Measurements from ENCODE around the gene ARMH3.
A peak's percentile ranks its signal among the peaks of the same experiment; 100 is the strongest.

The ARMH3 gene

DNA sequence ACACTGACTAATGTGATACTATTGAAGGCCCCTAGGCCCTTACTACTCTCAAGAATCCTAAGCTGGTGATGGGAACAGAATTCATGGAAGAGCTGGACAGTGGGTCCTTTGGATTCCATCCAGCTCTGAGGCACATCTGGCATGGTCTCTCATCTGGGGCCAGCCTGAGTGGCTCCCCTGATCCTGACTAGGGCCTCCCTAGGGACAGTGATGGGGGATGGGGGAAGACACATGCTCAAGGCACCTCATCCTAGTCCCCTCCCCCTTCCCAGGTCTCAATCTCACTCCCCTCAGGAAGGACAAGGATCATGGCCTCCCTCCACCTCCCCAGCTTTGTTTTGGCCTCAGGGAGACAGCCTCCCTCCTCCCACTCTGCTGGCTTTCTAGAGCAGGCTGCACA, 214.1 kb downstream of the ARMH3 start:
- no peak for DNase-seq (ENCODE audit: low read depth)
- H3K4me3 ChIP-seq (ENCODE audit: low read depth, low read length): no peak overlapping the region

DNA sequence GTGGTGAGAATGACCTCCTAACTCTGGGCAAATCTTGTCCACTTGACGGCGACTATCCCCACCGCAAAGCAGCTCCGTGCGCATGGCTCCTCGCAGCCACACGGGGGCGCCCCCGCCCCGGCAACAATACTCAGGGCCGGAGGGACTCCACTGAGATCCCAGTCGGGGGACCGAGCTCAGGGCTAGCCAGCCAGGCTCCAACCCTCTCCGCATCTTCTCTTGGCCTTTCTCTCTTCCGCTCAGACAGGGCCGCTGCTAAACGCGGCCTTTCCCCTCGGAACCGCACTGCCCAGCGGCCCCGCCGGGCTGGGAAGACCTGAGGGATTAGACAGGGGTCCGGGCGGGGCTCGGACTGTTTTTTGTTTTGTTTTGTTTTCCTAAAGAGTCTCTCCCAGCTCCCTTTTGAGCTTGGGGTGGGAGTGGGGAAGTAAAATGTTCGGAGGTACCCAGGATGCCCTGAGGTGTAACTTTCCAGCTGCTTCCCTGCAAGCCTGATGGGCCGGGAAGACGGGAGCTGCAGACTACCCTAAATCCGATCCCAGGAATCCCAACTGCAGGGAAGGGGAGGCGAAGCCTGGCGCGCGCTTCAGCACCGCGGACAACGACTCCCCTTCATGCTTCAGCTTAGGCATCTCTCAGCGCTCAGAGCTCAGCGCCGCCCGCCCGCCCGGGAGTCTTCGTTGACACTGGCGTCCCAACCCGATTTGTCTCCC, 215.1 kb downstream of the ARMH3 start:
- DNase-seq (ENCODE audit: low read depth): peak; percentile 45
- H3K4me3 ChIP-seq (ENCODE audit: low read depth, low read length): peak overlapping the region; percentile 39

DNA sequence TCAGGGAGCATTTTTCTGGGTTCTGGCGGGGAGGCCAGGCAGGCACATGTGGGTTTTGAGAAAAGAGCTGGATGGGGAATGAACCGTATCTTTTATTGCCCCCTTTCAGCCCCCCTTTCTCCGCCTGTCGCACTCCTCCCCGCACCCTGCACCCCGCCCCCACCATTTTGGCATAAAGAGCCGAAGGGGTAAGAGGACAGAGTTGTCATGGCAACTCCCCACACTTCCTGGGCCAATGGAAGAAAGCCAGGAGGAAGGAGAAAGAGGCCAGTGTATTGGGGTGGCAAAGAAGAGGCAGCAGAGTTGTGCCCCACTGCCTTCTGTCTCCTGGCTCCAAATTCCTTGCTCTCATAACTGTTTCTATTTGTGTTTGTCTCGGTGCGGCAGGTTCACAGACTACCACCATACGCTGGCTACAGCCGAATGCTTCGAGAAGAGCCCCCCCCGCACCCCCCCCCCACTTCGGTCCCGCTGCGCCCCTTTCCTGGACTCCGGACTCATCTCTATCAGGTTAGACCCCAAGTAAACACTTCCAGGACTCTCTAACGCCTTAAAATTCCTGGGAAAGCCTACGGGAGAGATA, 215.8 kb downstream of the ARMH3 start:
- peak overlapping the region; percentile 38 for H3K4me3 ChIP-seq (ENCODE audit: low read depth, low read length)

DNA sequence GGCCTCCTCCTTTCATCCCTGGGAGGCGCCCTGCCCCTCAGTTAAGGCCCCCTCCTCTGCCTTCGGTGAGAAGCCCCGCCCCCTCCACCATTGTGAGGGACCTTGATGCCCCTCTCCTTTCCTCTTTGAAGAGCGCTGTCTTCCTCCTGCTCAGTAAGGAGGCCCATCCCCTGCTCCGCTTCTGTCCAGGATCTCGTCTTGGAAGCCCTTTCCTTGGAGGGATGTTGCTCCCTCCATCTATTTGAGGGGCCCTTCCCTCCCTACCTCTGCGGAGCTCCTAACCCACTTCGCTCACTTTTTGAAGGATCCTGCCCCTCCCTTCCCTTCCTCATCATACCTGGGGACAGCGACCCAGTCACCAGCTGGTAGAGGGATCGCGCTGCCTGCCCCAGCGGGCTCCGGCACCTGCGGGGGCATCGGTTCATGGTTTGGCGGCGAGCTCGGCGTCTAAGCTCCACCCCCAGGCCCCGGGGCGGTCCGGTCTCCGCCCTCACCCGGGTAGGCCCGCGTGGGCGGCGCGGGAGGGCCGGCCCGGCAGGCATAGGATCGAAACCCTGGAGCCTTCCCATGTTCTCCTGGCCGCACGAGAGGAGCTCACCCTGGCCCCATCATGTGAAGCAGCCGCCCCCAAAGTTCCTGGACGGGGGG, 216.4 kb downstream of the ARMH3 start:
- peak overlapping the region; percentile 38 for H3K4me3 ChIP-seq (ENCODE audit: low read depth, low read length)
- no peak for DNase-seq (ENCODE audit: low read depth)

More for the DNA sequence above, 215.8 kb downstream of the ARMH3 start:
- DNase-seq (ENCODE audit: low read depth): no peak

DNA sequence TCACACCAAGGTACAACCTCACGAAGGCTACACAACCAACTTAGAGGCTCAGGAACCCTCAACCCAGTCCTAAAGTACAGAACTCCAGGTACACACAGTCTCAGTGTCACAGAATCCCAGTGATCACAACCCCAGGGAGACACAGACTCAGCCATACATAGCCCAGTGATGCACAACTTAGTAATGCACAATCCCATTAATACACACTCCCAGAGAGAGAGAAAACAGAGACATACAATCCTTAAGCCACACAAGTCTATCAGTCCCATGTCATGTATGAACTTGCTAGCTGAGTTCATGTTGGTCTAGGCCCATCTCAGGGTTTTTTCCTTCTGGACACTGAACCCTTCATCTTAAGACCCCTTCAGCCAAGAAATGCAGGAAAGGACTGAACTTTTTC, 217.0 kb downstream of the ARMH3 start:
- DNase-seq (ENCODE audit: low read depth): no peak

DNA sequence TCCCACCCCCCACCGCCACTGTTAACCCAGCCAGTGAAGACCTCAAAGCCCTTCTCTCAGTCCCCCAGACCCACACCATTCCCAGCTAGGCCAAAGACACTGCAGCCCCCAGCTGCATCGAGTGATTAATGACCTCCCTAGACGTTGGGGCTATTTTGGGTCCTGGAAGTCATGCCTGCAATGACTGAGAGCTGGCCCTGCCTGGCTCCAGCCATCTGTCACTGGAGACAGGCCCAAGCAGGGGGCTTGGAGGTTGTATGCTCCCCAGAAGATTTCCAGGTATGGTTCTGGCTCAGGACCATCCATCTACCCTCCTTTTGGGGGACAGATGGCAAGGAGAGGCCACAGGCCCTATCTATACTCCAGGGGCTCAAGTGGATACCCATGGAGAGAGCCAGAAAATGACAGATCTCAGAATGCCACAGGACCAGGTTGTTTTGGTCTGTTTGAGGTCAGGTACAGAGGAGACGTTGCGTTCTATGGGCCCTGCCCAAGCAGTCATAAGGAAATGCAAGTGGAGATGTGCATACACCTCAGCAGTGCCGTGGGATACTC, 217.5 kb downstream of the ARMH3 start:
- no peak overlapping the region for H3K4me3 ChIP-seq (ENCODE audit: low read depth, low read length)
- DNase-seq (ENCODE audit: low read depth): no peak

More for the DNA sequence above, 217.0 kb downstream of the ARMH3 start:
- no peak overlapping the region for H3K4me3 ChIP-seq (ENCODE audit: low read depth, low read length)

DNA sequence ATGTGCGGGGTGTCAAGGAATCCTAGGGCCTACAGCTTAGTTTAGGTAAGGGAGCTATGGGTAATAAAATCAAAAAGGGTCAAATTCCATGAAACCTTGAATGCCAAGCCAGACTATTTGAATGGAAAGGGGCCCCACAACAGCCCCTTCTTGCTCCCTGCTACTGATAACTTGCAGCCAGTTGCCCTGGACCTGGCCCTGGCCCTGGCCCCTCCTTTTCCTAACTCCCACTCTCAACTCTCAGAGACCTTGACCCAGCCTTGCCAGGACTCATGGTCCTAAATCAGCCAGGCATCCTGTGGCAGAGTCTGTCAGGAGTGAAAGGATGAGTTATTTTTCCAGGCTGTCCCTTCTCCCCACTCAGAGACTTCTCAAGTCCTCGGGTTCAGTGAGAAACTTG, 218.2 kb downstream of the ARMH3 start:
- no peak for DNase-seq (ENCODE audit: low read depth)
- no peak overlapping the region for H3K4me3 ChIP-seq (ENCODE audit: low read depth, low read length)

DNA sequence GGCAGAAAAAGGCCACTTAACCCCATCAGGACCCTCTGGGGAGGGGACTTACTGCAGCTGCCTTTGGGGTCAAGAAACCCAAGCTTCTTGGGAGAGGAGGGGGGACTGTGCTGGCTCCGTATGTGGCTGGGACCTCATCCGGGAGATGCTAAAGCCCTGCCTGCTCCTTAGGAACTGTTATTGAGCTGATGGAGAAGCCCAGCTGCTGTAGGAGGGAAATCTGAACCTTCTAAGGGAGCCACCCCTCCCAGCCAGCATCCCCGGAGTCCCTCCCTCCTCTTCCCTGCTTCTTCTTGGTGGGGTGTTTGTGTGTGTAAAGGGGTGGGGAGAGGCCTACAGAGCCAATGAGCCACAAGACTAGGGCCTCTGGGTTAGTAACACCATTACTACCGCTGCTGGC, 220.6 kb downstream of the ARMH3 start:
- no peak for DNase-seq (ENCODE audit: low read depth)
- H3K4me3 ChIP-seq (ENCODE audit: low read depth, low read length): no peak overlapping the region

DNA sequence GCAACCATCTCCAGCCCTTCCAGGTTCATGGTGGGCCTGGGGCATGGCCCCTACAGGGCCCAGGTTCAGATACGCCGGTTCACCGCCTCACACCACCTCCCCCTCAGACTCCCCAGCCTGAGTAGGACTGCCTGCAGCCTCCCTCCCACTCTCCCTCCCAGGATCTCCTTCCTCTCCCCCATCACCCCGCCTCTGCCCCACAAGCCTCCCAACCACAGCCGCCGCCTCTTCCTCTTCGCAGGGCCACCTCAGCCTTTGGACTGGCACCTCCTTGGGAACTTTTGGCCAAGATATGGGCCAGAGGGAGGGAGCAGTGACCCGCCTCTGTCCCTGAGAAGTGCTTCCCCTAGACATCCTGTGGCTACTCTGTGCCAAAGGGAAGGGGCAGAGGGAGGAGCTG, 221.6 kb downstream of the ARMH3 start:
- DNase-seq (ENCODE audit: low read depth): no peak
- no peak overlapping the region for H3K4me3 ChIP-seq (ENCODE audit: low read depth, low read length)

DNA sequence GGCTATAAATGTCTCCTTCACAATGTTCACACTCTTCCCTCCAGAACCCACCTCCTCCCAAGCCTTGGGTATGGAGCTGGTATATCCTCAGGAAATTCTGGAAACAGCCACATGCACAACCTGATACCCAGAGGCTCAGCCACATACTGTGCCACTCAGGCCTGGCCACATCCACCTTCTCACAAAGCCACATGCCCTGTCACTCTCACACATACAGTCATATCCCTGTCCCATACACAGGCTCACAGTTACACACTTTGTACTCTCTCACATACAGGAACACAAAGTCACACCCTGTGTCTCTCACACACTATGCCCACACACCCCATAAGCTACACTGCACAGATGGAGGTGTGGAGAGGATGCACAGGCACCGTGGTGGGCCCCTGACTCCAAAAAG, 222.5 kb downstream of the ARMH3 start:
- no peak for DNase-seq (ENCODE audit: low read depth)
- H3K4me3 ChIP-seq (ENCODE audit: low read depth, low read length): no peak overlapping the region

DNA sequence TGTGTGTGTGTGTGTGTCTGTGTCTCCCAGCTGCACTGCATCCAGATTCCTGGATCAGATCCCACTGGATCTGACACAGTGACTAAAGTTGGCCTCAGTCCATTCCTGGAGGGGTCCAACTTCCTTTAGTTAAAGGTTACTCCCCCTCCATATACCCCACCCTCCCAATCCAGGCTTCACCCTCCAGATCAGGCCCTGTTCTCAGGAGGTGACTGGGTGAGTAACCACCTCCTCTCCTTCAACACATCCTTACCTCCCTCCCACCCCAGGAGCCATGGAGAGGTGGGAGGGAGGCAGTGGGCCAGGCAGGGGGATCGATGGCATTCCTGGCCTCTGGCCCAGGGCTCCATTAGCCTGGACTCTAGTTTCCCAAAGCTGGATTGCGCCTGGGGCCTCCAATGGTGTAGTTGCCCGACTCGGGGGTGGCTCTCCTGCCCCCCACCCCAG, 223.6 kb downstream of the ARMH3 start:
- no peak for DNase-seq (ENCODE audit: low read depth)
- H3K4me3 ChIP-seq (ENCODE audit: low read depth, low read length): no peak overlapping the region

DNA sequence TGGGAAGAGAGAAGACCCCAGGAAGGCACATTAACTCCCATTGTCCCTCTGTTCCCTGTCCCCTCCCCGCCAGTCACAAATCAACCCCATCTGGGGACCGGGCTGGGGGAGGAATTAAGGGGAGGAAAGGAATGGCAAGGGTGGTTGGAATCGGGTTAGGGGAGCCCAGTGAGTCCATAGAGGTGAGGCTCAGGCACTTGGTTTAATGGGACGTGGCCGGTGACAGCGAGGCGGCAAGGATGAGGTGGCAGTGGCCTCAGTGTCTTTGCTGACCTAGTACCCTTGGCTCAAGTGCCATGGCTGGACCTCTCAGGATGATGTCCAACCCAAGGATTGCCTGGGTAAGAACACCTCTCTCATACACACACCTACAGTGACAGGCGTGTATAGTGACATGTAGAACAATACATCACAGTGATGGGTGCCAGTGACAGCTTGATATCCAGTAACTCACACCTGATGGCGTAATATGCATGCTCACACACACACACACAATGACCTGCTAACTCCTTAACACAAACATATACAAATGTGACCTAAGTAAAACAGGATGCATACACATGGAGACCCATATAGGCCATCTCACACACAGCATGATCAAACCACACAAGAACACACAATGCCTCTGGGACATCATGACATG, 224.7 kb downstream of the ARMH3 start:
- peak overlapping the region; percentile 50 for H3K4me3 ChIP-seq (ENCODE audit: low read depth, low read length)
- DNase-seq (ENCODE audit: low read depth): no peak

DNA sequence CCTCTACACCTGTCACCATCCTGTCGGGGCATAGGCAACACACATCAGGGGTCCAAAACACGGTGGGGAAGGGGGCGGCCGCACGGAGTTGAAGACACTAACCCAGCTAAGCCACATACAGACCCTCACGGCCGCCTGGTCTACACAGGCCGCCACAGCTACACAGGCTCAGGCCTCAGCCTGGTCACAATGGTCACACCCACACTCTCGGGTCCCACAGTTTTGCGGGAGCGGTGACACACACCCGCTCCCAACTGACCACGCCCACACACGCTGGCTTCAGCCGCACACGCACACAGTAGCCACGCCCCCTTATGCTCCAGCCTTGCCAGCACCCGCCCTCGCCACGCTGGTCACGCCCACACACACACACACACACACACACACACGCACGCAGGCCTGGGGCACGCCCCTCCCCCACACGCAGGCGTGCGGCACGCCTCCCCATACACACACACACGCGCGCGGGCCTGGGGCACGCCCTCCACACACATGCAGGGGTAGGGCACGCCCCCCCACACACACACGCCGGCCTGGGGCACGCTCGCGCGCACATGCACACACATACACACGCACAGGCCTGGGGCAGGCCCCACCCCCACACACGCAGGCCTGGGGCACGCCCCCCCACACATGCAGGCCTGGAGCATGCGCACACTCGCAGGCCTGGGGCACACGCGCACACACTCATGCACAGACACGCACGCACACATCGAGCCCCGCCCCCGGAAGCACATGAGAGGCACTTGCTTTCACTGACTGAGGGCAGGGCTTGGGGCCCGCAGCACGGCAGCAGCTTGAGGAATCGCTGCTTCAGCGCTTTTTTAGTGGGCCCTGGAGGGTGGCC, 225.4 kb downstream of the ARMH3 start:
- H3K4me3 ChIP-seq (ENCODE audit: low read depth, low read length): peak overlapping the region; percentile 50
- DNase-seq (ENCODE audit: low read depth): peak; percentile 76

DNA sequence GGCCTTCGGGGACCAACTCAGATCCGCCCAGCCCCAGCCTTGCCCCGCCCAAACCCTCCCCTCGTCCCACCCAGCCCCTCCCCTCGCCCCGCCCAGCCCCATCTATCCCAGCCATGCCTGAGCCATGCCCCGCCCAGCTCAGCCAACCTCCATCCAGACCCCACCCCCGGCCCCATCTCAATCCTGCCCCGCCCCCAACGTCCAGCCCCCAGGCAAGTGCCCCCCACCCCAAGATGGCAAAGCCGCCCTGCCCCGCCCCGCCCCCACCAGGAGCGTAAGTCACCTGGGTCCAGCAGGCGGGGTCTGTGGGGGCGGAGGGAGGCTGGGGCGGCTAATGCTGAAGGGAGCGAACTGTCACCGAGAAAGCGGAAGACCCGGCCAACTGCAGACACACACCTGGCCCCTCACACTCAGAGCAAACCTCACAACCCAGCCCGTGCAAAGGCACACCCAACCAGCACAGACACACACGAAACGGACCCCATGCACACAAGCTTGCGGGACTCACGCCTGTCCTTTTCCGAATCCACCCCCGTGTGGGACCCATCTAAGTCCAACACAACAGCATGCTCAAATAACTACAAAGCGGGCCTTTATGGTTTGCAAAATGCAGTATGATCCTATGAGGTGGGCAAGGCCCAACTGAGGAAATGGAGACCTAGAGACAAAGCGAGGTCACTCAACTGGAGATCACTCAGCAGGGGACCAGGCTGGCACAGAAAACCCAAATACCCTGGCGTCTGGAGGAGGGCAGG, 226.2 kb downstream of the ARMH3 start:
- peak overlapping the region; percentile 50 for H3K4me3 ChIP-seq (ENCODE audit: low read depth, low read length)
- no peak for DNase-seq (ENCODE audit: low read depth)

DNA sequence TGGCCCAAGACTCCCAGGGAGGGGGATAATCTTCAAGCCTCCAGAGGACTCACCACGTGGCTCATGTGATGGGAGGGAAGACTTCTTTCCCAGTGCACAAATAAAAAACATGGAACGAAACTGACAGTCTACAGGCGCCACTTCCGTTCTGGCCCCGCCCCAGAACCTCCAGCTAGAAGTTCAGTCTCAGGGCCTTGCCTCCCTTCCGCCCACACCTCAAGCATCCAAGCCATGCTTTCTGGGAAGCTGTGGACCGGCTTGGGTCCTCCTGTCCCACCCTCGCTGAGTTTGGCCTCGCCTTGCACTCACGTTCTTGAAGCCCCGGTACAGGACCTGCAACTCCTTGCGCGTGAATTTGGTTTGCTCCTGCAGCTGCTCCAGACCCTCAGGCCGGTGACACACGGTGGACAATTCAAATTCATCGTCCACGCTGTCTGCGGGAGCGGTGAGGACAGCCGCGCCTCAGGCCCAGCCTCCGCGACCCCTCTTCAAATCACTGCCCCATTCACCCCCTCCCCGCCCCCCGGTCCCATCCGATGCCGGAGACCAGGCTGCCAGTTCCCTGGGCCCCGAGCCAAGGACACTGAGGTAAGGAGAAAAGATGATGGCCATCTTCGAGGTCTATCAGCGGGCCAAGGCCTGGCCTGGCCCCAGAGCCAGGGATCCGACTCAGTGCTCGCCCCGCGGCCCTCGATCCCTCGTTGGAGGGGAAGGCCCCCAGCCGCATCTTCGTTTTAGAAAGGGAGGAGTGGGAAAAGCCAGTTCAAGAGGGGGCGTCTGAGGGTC, 227.0 kb downstream of the ARMH3 start:
- no peak for DNase-seq (ENCODE audit: low read depth)
- H3K4me3 ChIP-seq (ENCODE audit: low read depth, low read length): peak overlapping the region; percentile 36

DNA sequence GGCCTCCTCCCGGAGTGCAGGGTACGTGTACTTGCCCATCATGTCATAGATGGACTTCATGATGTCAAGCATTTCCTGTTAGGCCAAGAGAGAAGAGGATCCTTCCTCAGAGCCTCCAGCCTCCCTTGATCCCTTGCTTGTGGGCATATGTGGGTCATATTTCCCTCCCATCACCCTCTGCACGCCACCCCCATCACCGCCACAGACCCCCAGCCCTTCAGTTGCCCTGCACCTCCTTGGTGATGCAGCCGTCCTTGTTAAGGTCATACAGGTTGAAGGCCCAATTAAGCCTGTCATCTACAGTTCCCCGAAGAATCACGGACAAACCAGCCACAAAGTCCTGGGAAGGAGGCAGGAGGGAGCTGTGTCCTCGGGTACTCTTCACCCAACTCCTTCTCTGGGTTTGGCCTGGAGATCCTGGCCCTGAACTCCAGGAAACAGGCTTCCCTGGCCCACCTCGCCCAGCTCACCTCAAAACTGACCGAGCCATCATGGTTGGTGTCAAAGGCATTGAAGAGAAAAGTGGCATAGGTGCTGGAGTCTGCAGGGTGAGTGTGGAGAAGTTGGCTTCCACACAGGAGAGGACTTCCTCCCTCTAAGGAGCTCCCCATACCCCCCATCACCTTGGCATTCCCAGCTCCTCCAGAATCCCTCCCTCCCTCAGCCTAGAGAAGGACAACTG, 227.9 kb downstream of the ARMH3 start:
- no peak overlapping the region for H3K4me3 ChIP-seq (ENCODE audit: low read depth, low read length)
- no peak for DNase-seq (ENCODE audit: low read depth)

DNA sequence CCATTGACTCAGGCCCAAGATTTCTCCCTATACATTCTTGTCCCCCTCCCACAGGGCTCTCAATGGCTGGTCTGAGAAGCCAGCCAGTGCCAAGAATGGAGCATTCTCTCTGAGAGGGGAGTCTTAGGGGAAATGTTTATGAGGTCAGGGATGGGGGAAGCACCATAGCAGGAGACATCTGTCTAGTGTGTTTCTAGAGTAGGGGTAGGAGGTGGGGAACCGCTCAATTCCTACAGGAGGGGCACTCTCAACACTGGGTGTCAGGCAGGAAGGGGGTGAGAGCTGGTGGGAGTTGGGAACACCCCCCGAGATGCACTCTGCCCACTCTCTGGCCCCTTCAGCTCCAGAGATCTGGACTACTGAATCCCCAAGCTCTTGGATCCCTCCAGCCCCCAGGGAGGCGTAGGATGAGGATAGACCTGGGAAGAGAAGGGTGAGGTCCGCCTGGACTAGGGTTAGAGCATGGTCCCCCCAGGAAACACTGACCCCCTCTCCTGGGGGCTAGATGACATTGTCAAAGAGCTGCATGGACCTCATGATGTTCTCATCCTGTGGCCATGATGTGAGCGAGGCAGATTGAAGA, 229.0 kb downstream of the ARMH3 start:
- no peak overlapping the region for H3K4me3 ChIP-seq (ENCODE audit: low read depth, low read length)
- no peak for DNase-seq (ENCODE audit: low read depth)
